Inferior parietal cortex (tissue), 1 donor: ENCODE measurements around the gene ATG2A.

Experiments
- DNase-seq: peaks from one replicate; pipeline ENCODE4 v3.0.0-alpha.2; 2016; ENCODE audit errors: extremely low spot score

Gene ATG2A

GRCh38 chr11:64885367-64886286 is 31.4 kb downstream of the ATG2A start:
- no peak for DNase-seq

GRCh38 chr11:64884019-64884418 is 33.0 kb downstream of the ATG2A start:
- DNase-seq, result no peak

GRCh38 chr11:64883575-64883974 is 33.4 kb downstream of the ATG2A start:
- no peak for DNase-seq

- no peak for DNase-seq
Observed at GRCh38 chr11:64882243-64882642, 34.8 kb downstream of the ATG2A start.

- no peak for DNase-seq
Observed at GRCh38 chr11:64881476-64881875, 35.5 kb downstream of the ATG2A start.

GRCh38 chr11:64880240-64881001 is 36.6 kb downstream of the ATG2A start:
- no peak for DNase-seq

- DNase-seq, result no peak
Observed at GRCh38 chr11:64879244-64879900, 37.6 kb downstream of the ATG2A start.

- DNase-seq, result peak; percentile 96
Observed at GRCh38 chr11:64878494-64879243, 38.3 kb downstream of the ATG2A start, which contains the start of gene EHD1. Gene EHD1, minus strand, starts transcription at chr11:64878621. Its CDS starts 157 bp downstream, at chr11:64878464.

GRCh38 chr11:64878223-64878493 is 38.9 kb downstream of the ATG2A start:
- no peak for DNase-seq

- DNase-seq, result no peak
Observed at GRCh38 chr11:64877390-64878222, 39.4 kb downstream of the ATG2A start.

- DNase-seq, result no peak
Observed at GRCh38 chr11:64876835-64877341, 40.1 kb downstream of the ATG2A start.

GRCh38 chr11:64876229-64876750 is 40.7 kb downstream of the ATG2A start:
- no peak for DNase-seq

- DNase-seq, result no peak
Observed at GRCh38 chr11:64875369-64876228, 41.4 kb downstream of the ATG2A start.

- DNase-seq, result no peak
Observed at GRCh38 chr11:64874308-64875240, 42.4 kb downstream of the ATG2A start.

GRCh38 chr11:64872790-64873488 is 44.1 kb downstream of the ATG2A start:
- DNase-seq, result no peak

GRCh38 chr11:64871492-64871891 is 45.5 kb downstream of the ATG2A start:
- DNase-seq, result no peak

- no peak for DNase-seq
Observed at GRCh38 chr11:64870893-64871466, 46.0 kb downstream of the ATG2A start.
